ENCODE measurements around the gene EOMES. TPM values are rescaled to one million over a fixed set of nuclear protein-coding genes. Genes with fewer than 3 reads are reported as not detected.

Gene EOMES
- total and polyA plus RNA-seq, 12 donors: 0.10 to 1.2 (median 0.35) TPM

DNA sequence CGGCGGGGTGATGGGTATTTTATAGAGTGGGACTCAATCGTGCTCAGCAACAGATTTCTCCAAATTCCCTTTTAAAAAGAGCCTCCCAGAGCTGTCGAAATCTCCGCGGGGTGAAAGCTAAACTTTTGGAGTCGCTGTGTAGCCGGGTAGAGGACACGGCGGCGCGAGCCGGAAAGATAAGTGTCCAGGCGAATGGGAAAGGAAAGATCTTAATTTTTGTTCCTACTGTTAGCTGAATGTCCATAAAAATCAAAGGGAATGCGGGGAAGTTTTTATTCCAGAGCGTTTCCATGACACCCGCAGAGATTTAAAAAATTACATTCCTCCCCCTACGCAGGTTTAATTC, 9.1 kb downstream of the EOMES start:
- intact Hi-C loops (cut with DNase I): loop anchor here (5.0 kb wide), 2 partner anchors 614 to 619 kb away; no protein-coding TSS in a partner anchor
- WGBS, 4 donors: 1 to 2% (median 1%) methylated on average over 18 of the region's 18 CpGs
- H3K27me3 ChIP-seq: peaks cover 39% of the 10 kb centered on the region

DNA sequence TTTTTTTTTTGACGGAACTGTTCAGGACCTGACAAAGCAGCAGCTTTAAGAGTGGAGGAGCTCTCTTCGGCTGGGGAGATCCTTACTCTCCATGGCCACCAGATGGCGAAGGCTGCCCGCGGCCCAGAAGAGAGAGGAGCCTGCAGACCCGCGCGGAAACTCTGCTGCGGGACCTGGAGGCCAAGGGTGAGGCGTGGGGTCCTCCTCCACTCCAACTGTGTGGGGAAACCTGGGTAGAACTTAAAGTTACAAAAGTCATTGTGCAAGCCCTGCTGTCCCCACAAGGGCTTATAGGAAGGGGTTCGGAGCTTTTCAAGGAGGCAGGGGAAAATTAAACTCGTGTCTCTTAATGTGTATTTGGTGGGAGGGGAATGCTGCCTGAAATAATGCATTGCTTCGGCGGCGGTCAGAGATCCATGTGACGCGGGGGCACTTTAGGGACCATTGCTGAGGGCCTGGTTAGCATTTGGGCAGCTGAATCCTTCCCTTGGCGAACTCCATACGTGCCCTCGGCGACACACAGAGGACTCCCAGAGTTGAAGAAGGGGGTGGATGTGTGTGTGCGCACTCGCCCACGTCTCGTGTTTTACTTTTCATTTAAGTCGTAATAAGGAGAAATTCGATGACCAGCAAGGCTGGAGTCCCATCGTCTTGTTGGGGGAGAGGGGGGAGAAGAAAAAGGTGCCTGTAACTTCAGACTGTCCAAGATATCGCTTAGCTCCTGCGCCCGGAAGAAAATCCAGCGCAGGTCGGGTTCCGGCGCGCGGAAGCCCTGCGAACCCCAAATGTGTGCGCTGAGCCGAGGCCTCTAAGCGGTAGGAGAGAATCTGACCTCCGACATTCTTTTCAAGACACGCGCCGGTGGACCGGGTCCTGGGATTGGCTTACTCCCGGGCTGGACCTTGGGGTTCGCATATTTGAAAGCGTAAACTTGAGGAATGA, 9.7 kb downstream of the EOMES start:
- Histone ChIP-seq H3K27me3 (peaks cover 32% of the 10 kb centered on the region), H3K4me3 (peak overlapping the region in 3 of 4 donors; percentile 28 to 59 (median 28)), H3K4me1 (replicated peaks in 1 of 2) (peaks cover 12% of the 10 kb centered on the region in 2 donors), H3K27ac (no peak overlapping the region), H3K9me3 (replicated peaks in 1 of 3) (no peaks in the 10 kb centered on the region), H3K36me3 (replicated peaks in 1 of 2) (no peaks in the 10 kb centered on the region)
- peak; percentile 74 to 86 (median 79) for DNase-seq
- 1 to 2% (median 1%) methylated on average over 39 to 49 of the region's 49 CpGs for WGBS, 4 donors
- TF ChIP-seq POLR2A (IDR thresholded peaks at IDR 0.05): no peak
- TF ChIP-seq, protein P1, sequence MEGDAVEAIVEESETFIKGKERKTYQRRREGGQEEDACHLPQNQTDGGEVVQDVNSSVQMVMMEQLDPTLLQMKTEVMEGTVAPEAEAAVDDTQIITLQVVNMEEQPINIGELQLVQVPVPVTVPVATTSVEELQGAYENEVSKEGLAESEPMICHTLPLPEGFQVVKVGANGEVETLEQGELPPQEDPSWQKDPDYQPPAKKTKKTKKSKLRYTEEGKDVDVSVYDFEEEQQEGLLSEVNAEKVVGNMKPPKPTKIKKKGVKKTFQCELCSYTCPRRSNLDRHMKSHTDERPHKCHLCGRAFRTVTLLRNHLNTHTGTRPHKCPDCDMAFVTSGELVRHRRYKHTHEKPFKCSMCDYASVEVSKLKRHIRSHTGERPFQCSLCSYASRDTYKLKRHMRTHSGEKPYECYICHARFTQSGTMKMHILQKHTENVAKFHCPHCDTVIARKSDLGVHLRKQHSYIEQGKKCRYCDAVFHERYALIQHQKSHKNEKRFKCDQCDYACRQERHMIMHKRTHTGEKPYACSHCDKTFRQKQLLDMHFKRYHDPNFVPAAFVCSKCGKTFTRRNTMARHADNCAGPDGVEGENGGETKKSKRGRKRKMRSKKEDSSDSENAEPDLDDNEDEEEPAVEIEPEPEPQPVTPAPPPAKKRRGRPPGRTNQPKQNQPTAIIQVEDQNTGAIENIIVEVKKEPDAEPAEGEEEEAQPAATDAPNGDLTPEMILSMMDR (IDR thresholded peaks at IDR 0.05): peak; percentile 60 to 83 (median 72)
- intact Hi-C loops (cut with DNase I): loop anchor here (5.0 kb wide), 2 partner anchors 615 to 620 kb away; no protein-coding TSS in a partner anchor

More for the DNA sequence above, 9.1 kb downstream of the EOMES start:
- H3K4me1 ChIP-seq (replicated peaks in 1 of 2): peaks cover 12% of the 10 kb centered on the region in 2 donors
- no peaks in the 10 kb centered on the region for H3K36me3 ChIP-seq (replicated peaks in 1 of 2)
- peak in 2 of 7 donors; percentile 22 to 23 for DNase-seq
- H3K4me3 ChIP-seq: peak overlapping the region in 3 of 4 donors; percentile 28 to 59 (median 28)
- H3K9me3 ChIP-seq (replicated peaks in 1 of 3): no peaks in the 10 kb centered on the region
- no peak for TF ChIP-seq POLR2A (IDR thresholded peaks at IDR 0.05)
- TF ChIP-seq, protein P1 (IDR thresholded peaks at IDR 0.05): no peak
- H3K27ac ChIP-seq: no peak overlapping the region

DNA sequence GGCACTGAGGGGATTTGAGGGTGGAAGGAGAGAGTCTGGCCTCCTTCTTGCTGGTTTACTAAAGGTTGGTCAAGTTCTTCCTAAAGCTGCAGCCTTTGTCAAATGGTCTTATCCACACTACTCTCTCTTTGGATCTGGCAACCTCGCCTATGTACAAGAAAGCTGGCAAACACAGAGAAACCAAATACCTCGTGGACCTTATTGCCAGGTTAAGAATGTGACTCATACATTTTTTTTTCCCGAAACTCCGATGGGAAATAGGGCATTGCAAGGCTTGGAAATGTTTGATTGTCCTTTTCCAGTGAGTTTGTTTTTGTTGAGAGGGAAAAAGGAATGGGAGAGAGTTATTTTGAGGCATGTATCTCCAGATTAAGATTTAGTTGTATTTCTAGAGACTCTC, 13.9 kb downstream of the EOMES start:
- Histone ChIP-seq H3K4me3 (no peak overlapping the region), H3K9me3 (replicated peaks in 1 of 3) (no peaks in the 10 kb centered on the region), H3K27me3 (no peaks in the 10 kb centered on the region), H3K36me3 (replicated peaks in 1 of 2) (no peaks in the 10 kb centered on the region), H3K4me1 (replicated peaks in 1 of 2) (peaks cover 1 to 6% of the 10 kb centered on the region in 2 donors), H3K27ac (no peak overlapping the region)
- TF ChIP-seq POLR2A (IDR thresholded peaks at IDR 0.05): no peak
- TF ChIP-seq, protein P1 (IDR thresholded peaks at IDR 0.05): no peak
- WGBS, 4 donors: 50 to 57% (median 53%) methylated on average over 4 of the region's 4 CpGs
- intact Hi-C loops (cut with DNase I): no loop called here
- DNase-seq: no peak

DNA sequence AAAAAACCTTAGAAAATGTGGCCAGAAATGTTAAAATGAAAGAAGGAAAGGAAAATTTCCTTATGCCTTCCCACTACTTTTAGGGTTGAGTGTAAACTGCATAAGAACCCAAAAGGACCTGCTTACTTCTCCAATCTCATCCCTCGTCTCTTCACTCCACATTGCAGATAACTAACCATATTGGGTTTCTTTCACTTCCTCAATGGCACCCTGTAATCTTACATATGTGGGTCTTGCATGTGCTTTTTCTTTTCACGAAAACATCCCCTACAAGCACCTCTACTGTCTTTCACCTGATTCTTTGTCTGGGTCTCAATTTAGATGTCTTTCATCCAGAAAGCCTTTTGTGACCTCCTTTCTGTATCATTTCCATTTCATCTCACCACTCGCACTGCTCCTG, 23.1 kb downstream of the EOMES start:
- DNase-seq: no peak
- no peaks in the 10 kb centered on the region for H3K27me3 ChIP-seq
- H3K27ac ChIP-seq: no peak overlapping the region
- TF ChIP-seq POLR2A (IDR thresholded peaks at IDR 0.05): no peak
- TF ChIP-seq, protein P1 (IDR thresholded peaks at IDR 0.05): no peak
- H3K4me1 ChIP-seq (replicated peaks in 1 of 2): no peaks in the 10 kb centered on the region
- 72 to 82% (median 80%) methylated on average over 3 of the region's 3 CpGs for WGBS, 4 donors
- no peaks in the 10 kb centered on the region for H3K9me3 ChIP-seq (replicated peaks in 1 of 3)
- H3K36me3 ChIP-seq (replicated peaks in 1 of 2): no peaks in the 10 kb centered on the region
- no peak overlapping the region for H3K4me3 ChIP-seq
- intact Hi-C loops (cut with DNase I): no loop called here
